A549 (cell line): Measurements from ENCODE around the gene SPATA45.

Experiments used
- CEBPB ChIP-seq, 2 experiments: fragments of >200 bp in 1 of 2; sonication (Bioruptor Twin) in 1 of 2; formaldehyde crosslinking in 1 of 2; IDR thresholded peaks; 2 replicates each; pipeline ENCODE4 v1.6.1; 2012 to 2016
- EP300 ChIP-seq, 2 experiments: fragments of >200 bp; sonication (Bioruptor Twin); formaldehyde crosslinking; IDR thresholded peaks; 2 replicates in 1 of 2; 3 replicates in 1 of 2; pipeline ENCODE4 v1.6.1; 2016 to 2017
- ESRRA ChIP-seq: fragments of 150-350 bp; IDR thresholded peaks from 2 replicates; pipeline ENCODE4 v1.6.1; 2014; ENCODE audit warnings: mild to moderate bottlenecking, low read length, borderline replicate concordance
- JUNB ChIP-seq: fragments of >200 bp; sonication (Bioruptor Twin); formaldehyde crosslinking; IDR thresholded peaks from 2 replicates; pipeline ENCODE4 v1.6.1; 2016
- NFE2L2 ChIP-seq: fragments of 150-350 bp; conservative IDR thresholded peaks from 2 replicates; pipeline ENCODE4 v1.6.1; 2014; ENCODE audit warnings: low read length
- PHF8 ChIP-seq: fragments of 200-600 bp; sonication (generic); IDR thresholded peaks from 2 replicates; pipeline ENCODE4 v1.6.1; 2016; ENCODE audit warnings: low read depth, mild to moderate bottlenecking, antibody characterized with exemption, moderate library complexity, borderline replicate concordance
- POLR2A ChIP-seq: IDR thresholded peaks from 2 replicates; pipeline ENCODE4 v1.6.1; 2012; ENCODE audit warnings: mild to moderate bottlenecking, low read length
- POLR2AphosphoS2 ChIP-seq: conservative IDR thresholded peaks from 2 replicates; pipeline ENCODE4 v1.6.1; 2012; ENCODE audit warnings: low read length, improper control_type of control experiment, inconsistent platforms
- RAD21 ChIP-seq, 2 experiments: fragments of >200 bp in 1 of 2; sonication (Bioruptor Twin) in 1 of 2; formaldehyde crosslinking in 1 of 2; IDR thresholded peaks in 1 of 2; conservative IDR thresholded peaks in 1 of 2; 2 replicates in 1 of 2; 3 replicates in 1 of 2; pipeline ENCODE4 v1.6.1; 2012 to 2018; ENCODE audit warnings: inconsistent platforms in 1 of 2
- ZSCAN20 ChIP-seq: fragments of 250-450 bp; sonication (Bioruptor Pico); IDR thresholded peaks from 2 replicates; pipeline ENCODE4 v1.8.0; 2022; ENCODE audit warnings: mild to moderate bottlenecking, moderate library complexity
- TF ChIP-seq, protein P1 (sequence below): fragments of >200 bp; sonication (Bioruptor Twin); formaldehyde crosslinking; IDR thresholded peaks from 3 replicates; pipeline ENCODE4 v1.5.1; 2016
- TF ChIP-seq, protein P2 (sequence below): IDR thresholded peaks from 2 replicates; pipeline ENCODE4 v1.6.1; 2012
- TF ChIP-seq, protein P3 (sequence below): fragments of 200-600 bp; sonication (generic); IDR thresholded peaks from 2 replicates; pipeline ENCODE4 v1.6.1; 2016; ENCODE audit warnings: antibody characterized with exemption, mild to moderate bottlenecking, moderate library complexity

- TF ChIP-seq, protein P1, sequence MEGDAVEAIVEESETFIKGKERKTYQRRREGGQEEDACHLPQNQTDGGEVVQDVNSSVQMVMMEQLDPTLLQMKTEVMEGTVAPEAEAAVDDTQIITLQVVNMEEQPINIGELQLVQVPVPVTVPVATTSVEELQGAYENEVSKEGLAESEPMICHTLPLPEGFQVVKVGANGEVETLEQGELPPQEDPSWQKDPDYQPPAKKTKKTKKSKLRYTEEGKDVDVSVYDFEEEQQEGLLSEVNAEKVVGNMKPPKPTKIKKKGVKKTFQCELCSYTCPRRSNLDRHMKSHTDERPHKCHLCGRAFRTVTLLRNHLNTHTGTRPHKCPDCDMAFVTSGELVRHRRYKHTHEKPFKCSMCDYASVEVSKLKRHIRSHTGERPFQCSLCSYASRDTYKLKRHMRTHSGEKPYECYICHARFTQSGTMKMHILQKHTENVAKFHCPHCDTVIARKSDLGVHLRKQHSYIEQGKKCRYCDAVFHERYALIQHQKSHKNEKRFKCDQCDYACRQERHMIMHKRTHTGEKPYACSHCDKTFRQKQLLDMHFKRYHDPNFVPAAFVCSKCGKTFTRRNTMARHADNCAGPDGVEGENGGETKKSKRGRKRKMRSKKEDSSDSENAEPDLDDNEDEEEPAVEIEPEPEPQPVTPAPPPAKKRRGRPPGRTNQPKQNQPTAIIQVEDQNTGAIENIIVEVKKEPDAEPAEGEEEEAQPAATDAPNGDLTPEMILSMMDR: no peak
- TF ChIP-seq, protein P2, sequence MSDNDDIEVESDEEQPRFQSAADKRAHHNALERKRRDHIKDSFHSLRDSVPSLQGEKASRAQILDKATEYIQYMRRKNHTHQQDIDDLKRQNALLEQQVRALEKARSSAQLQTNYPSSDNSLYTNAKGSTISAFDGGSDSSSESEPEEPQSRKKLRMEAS: no peak
- no peak for TF ChIP-seq JUNB
- TF ChIP-seq NFE2L2: no peak
- no peak for TF ChIP-seq RAD21 (conservative IDR thresholded peaks at IDR 0.05 in 1 of 2, IDR thresholded peaks at IDR 0.05 in 1 of 2)
- TF ChIP-seq EP300 (IDR thresholded peaks at IDR 0.05): no peak
- no peak for TF ChIP-seq POLR2AphosphoS2
- TF ChIP-seq POLR2A: no peak
- TF ChIP-seq, protein P3, sequence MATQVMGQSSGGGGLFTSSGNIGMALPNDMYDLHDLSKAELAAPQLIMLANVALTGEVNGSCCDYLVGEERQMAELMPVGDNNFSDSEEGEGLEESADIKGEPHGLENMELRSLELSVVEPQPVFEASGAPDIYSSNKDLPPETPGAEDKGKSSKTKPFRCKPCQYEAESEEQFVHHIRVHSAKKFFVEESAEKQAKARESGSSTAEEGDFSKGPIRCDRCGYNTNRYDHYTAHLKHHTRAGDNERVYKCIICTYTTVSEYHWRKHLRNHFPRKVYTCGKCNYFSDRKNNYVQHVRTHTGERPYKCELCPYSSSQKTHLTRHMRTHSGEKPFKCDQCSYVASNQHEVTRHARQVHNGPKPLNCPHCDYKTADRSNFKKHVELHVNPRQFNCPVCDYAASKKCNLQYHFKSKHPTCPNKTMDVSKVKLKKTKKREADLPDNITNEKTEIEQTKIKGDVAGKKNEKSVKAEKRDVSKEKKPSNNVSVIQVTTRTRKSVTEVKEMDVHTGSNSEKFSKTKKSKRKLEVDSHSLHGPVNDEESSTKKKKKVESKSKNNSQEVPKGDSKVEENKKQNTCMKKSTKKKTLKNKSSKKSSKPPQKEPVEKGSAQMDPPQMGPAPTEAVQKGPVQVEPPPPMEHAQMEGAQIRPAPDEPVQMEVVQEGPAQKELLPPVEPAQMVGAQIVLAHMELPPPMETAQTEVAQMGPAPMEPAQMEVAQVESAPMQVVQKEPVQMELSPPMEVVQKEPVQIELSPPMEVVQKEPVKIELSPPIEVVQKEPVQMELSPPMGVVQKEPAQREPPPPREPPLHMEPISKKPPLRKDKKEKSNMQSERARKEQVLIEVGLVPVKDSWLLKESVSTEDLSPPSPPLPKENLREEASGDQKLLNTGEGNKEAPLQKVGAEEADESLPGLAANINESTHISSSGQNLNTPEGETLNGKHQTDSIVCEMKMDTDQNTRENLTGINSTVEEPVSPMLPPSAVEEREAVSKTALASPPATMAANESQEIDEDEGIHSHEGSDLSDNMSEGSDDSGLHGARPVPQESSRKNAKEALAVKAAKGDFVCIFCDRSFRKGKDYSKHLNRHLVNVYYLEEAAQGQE: no peak
- TF ChIP-seq PHF8: no peak
- no peak for TF ChIP-seq ZSCAN20 (CRISPR knock-in tag)
- no peak for TF ChIP-seq CEBPB (IDR thresholded peaks at IDR 0.05)
- TF ChIP-seq ESRRA: no peak
Observed at GRCh38 chr1:212822956-212823355, 24.5 kb downstream of the SPATA45 start.
